HepG2 (cell line): ENCODE data around the gene ALOXE3. TPM values are rescaled to one million over a fixed set of nuclear protein-coding genes. Genes with fewer than 3 reads are reported as not detected.
A peak's percentile ranks its signal among the peaks of the same experiment; 100 is the strongest.

Experiments
- ATF5 ChIP-seq: sonication (generic); formaldehyde crosslinking; IDR thresholded peaks from 2 replicates; pipeline ENCODE4 v1.4.0; 2020; ENCODE audit warnings: mild to moderate bottlenecking, low read depth, missing genetic modification reagents
- ATRX ChIP-seq: sonication (generic); formaldehyde crosslinking; IDR thresholded peaks from 2 replicates; pipeline ENCODE4 v1.4.0; 2020; ENCODE audit warnings: missing genetic modification reagents, borderline replicate concordance
- BORCS8-MEF2B ChIP-seq: sonication (generic); formaldehyde crosslinking; IDR thresholded peaks from 2 replicates; pipeline ENCODE4 v1.8.0; 2022; ENCODE audit warnings: mild to moderate bottlenecking, missing genetic modification reagents
- FOXK1 ChIP-seq: sonication (generic); formaldehyde crosslinking; IDR thresholded peaks from 2 replicates; pipeline ENCODE4 v1.4.0; 2020; ENCODE audit warnings: low read depth, missing genetic modification reagents, borderline replicate concordance
- HNRNPL ChIP-seq: fragments of 200-400 bp; formaldehyde crosslinking; IDR thresholded peaks from 2 replicates; pipeline ENCODE4 v1.6.1; 2017; ENCODE audit warnings: mild to moderate bottlenecking, low read depth, low read length
- KAT2B ChIP-seq: fragments of 150-350 bp; IDR thresholded peaks from 2 replicates; pipeline ENCODE4 v1.6.1; 2014; ENCODE audit warnings: low read depth, low read length, borderline replicate concordance
- KDM4B ChIP-seq: sonication (generic); formaldehyde crosslinking; IDR thresholded peaks from 2 replicates; pipeline ENCODE4 v1.4.0; 2020; ENCODE audit warnings: missing genetic modification reagents
- MIXL1 ChIP-seq: IDR thresholded peaks from 2 replicates; pipeline ENCODE4 v1.6.1; 2016
- NR2F6 ChIP-seq, 2 experiments: IDR thresholded peaks; 2 replicates each; pipeline ENCODE4 v1.6.1; 2016; ENCODE audit warnings: antibody characterized with exemption in 1 of 2, mild to moderate bottlenecking in 1 of 2
- PHF8 ChIP-seq: sonication (generic); formaldehyde crosslinking; IDR thresholded peaks from 2 replicates; pipeline ENCODE4 v1.5.0; 2020; ENCODE audit warnings: missing genetic modification reagents
- RFXAP ChIP-seq: sonication (generic); formaldehyde crosslinking; IDR thresholded peaks from 2 replicates; pipeline ENCODE4 v1.4.0; 2020; ENCODE audit warnings: missing genetic modification reagents, borderline replicate concordance
- SOX13 ChIP-seq, 3 experiments: fragments of 450-650 bp in 1 of 3; sonication (generic) in 1 of 3; formaldehyde crosslinking in 1 of 3; IDR thresholded peaks in 2 of 3; conservative IDR thresholded peaks in 1 of 3; 2 replicates each; pipeline versions ENCODE4 v1.5.0 to v1.6.1; 2016 to 2020; ENCODE audit warnings: antibody characterized with exemption in 1 of 3, mild to moderate bottlenecking in 1 of 3, missing compliant biosample characterization in 1 of 3, missing genetic modification reagents in 1 of 3, moderate library complexity in 1 of 3
- TEAD3 ChIP-seq: optimal IDR thresholded peaks from 2 replicates; pipeline ENCODE3; 2016; ENCODE audit warnings: borderline replicate concordance
- ZBTB38 ChIP-seq: sonication (generic); formaldehyde crosslinking; IDR thresholded peaks from 2 replicates; pipeline ENCODE4 v1.5.1; 2020; ENCODE audit warnings: mild to moderate bottlenecking, missing genetic modification reagents
- ZFP36L1 ChIP-seq: sonication (generic); formaldehyde crosslinking; IDR thresholded peaks from 2 replicates; pipeline ENCODE4 v1.8.0; 2022; ENCODE audit warnings: mild to moderate bottlenecking, missing genetic modification reagents, moderate library complexity
- ZMYM3 ChIP-seq: sonication (generic); formaldehyde crosslinking; IDR thresholded peaks from 2 replicates; pipeline ENCODE4 v1.5.1; 2020; ENCODE audit warnings: mild to moderate bottlenecking, missing genetic modification reagents
- ZMYM4 ChIP-seq: sonication (generic); formaldehyde crosslinking; IDR thresholded peaks from 2 replicates; pipeline ENCODE4 v1.8.1; 2023; ENCODE audit warnings: mild to moderate bottlenecking, missing genetic modification reagents
- ZNF292 ChIP-seq: sonication (generic); formaldehyde crosslinking; IDR thresholded peaks from 2 replicates; pipeline ENCODE4 v1.8.1; 2022; ENCODE audit warnings: mild to moderate bottlenecking, low read depth, missing genetic modification reagents, borderline replicate concordance
- ZNF383 ChIP-seq: sonication (generic); formaldehyde crosslinking; IDR thresholded peaks from 2 replicates; pipeline ENCODE4 v1.4.0; 2020; ENCODE audit warnings: missing genetic modification reagents, mild to moderate bottlenecking, borderline replicate concordance
- ZNF44 ChIP-seq: sonication (generic); formaldehyde crosslinking; IDR thresholded peaks from 2 replicates; pipeline ENCODE4 v1.5.1; 2020; ENCODE audit warnings: mild to moderate bottlenecking, missing genetic modification reagents
- ZNF468 ChIP-seq: sonication (generic); formaldehyde crosslinking; IDR thresholded peaks from 2 replicates; pipeline ENCODE4 v1.8.0; 2022; ENCODE audit warnings: mild to moderate bottlenecking, moderate library complexity, missing genetic modification reagents
- polyA plus RNA-seq, 8 experiments: library from polyadenylated mRNA; depleted of rRNA in 3 of 8; stranded (reverse) in 7 of 8; unstranded in 1 of 8; fragments of >200 nt; fragmentation: Illumina TruSeq in 4 of 8; extraction: Trizol in 4 of 8; gene quantifications; 2 replicates each; pipeline versions ENCODE4 v1.2.1 to v1.2.3, GENCODE V29; 2011 to 2016; ENCODE audit warnings: low read depth in 4 of 8, missing spikeins in 1 of 8, mixed read lengths in 1 of 8; ENCODE audit not compliant: insufficient read depth in 1 of 8
- total RNA-seq, 5 experiments: library from RNA; depleted of rRNA; stranded (reverse); fragments of >200 nt; fragmentation: Illumina TruSeq; extraction: Trizol; gene quantifications; 2 replicates each; pipeline ENCODE4 v1.2.3, GENCODE V29; 2016; ENCODE audit warnings: low read depth in 1 of 5
- TF ChIP-seq, protein P1 (sequence below): sonication (generic); formaldehyde crosslinking; IDR thresholded peaks from 2 replicates; pipeline ENCODE4 v1.4.0; 2020; ENCODE audit warnings: missing genetic modification reagents
- TF ChIP-seq, protein P2 (sequence below): sonication (generic); formaldehyde crosslinking; IDR thresholded peaks from 2 replicates; pipeline ENCODE4 v1.4.0; 2020; ENCODE audit warnings: mild to moderate bottlenecking, missing genetic modification reagents
- TF ChIP-seq, protein P3 (sequence below): sonication (generic); formaldehyde crosslinking; IDR thresholded peaks from 2 replicates; pipeline ENCODE4 v1.5.0; 2020; ENCODE audit warnings: missing genetic modification reagents

The ALOXE3 gene
- total and polyA plus RNA-seq, 2 of the 13 experiments (the other 11 are each of a cell fraction or from before 2014, with no cell fraction given) = 0.07 TPM; not detected in 1

DNA sequence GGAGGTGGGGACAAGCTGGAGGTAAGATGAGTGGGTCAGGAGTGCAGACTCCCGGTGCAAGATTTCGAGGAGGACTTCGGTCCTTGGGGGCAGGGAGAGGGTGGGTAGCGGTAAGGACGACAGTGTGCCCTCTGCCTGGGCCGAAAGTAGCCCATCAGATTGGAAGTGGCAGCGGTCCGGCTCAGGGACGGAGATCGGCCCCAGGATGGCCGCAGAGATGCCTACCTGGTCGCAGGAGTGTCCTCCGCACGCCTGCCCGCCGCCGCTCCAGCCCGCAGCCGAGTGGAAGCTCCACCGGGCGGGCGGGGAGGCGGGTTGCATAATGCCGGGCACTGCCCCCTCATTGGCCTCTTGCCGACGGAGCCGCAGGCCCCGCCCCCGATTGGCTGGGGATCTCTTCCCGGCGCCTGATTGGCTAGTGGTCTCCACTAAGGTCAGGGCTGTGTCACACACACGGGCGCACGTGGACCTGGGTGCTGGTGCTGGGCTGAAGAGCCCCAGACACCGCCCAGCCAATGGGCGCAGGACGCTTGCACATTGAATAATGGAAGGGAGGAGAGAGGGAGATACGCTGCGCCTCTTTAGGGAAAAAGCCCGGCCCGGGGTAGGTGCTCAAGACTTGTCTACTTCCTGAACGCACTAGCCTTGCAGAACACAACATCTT lies 33.9 kb upstream of the ALOXE3 start, which contains the start of gene PER1 (continued):
- no peak for TF ChIP-seq ZNF292 (CRISPR knock-in tag)
- TF ChIP-seq KAT2B = no peak
- no peak for TF ChIP-seq SOX13 (IDR thresholded peaks at IDR 0.05)
- peak in 1 of 2 experiments; percentile 69; a peak in 2 of 4 replicates for TF ChIP-seq SOX13 (CRISPR knock-in tag; conservative IDR thresholded peaks at IDR 0.05 in 1 of 2, IDR thresholded peaks at IDR 0.05 in 1 of 2)
- no peak for TF ChIP-seq MIXL1
- TF ChIP-seq ZNF383 (CRISPR knock-in tag) = no peak
- peak; percentile 17; the same call in 1 of the 2 replicates for TF ChIP-seq ZBTB38 (CRISPR knock-in tag)
- TF ChIP-seq, protein P1, sequence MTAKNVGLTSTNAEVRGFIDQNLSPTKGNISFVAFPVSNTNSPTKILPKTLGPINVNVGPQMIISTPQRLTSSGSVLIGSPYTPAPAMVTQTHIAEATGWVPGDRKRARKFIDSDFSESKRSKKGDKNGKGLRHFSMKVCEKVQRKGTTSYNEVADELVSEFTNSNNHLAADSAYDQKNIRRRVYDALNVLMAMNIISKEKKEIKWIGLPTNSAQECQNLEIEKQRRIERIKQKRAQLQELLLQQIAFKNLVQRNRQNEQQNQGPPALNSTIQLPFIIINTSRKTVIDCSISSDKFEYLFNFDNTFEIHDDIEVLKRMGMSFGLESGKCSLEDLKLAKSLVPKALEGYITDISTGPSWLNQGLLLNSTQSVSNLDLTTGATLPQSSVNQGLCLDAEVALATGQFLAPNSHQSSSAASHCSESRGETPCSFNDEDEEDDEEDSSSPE (CRISPR knock-in tag) = peak; percentile 32; the same call in 1 of the 2 replicates
- TF ChIP-seq NR2F6 (IDR thresholded peaks at IDR 0.05) = peak; percentile 65; the same call in 1 of the 2 replicates
- TF ChIP-seq NR2F6 (CRISPR knock-in tag; IDR thresholded peaks at IDR 0.05) = peak; percentile 82
- TF ChIP-seq ZNF44 (CRISPR knock-in tag) = no peak
- TF ChIP-seq, protein P2, sequence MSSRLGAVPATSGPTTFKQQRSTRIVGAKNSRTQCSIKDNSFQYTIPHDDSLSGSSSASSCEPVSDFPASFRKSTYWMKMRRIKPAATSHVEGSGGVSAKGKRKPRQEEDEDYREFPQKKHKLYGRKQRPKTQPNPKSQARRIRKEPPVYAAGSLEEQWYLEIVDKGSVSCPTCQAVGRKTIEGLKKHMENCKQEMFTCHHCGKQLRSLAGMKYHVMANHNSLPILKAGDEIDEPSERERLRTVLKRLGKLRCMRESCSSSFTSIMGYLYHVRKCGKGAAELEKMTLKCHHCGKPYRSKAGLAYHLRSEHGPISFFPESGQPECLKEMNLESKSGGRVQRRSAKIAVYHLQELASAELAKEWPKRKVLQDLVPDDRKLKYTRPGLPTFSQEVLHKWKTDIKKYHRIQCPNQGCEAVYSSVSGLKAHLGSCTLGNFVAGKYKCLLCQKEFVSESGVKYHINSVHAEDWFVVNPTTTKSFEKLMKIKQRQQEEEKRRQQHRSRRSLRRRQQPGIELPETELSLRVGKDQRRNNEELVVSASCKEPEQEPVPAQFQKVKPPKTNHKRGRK = no peak
- TF ChIP-seq ZNF468 (CRISPR knock-in tag) = no peak
- TF ChIP-seq ATRX (CRISPR knock-in tag) = no peak
- TF ChIP-seq ZFP36L1 = peak; percentile 35; the same call in 1 of the 2 replicates
- TF ChIP-seq KDM4B (CRISPR knock-in tag) = no peak; the same call in 1 of the 2 replicates
- peak; percentile 48; the same call in 1 of the 2 replicates for TF ChIP-seq FOXK1 (CRISPR knock-in tag)
- TF ChIP-seq ZMYM3 (CRISPR knock-in tag) = no peak
- no peak for TF ChIP-seq ZMYM4 (CRISPR knock-in tag)
- TF ChIP-seq ATF5 (CRISPR knock-in tag) = no peak
- TF ChIP-seq HNRNPL = 0 out of 2 replicates have a peak, but pooled peaks have one; percentile 54
- no peak; the same call in 1 of the 2 replicates for TF ChIP-seq PHF8
- TF ChIP-seq TEAD3 (CRISPR knock-in tag) = no peak
- TF ChIP-seq RFXAP (CRISPR knock-in tag) = no peak
- TF ChIP-seq, protein P3, sequence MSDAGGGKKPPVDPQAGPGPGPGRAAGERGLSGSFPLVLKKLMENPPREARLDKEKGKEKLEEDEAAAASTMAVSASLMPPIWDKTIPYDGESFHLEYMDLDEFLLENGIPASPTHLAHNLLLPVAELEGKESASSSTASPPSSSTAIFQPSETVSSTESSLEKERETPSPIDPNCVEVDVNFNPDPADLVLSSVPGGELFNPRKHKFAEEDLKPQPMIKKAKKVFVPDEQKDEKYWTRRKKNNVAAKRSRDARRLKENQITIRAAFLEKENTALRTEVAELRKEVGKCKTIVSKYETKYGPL (CRISPR knock-in tag) = peak; percentile 96
- no peak; the same call in 1 of the 2 replicates for TF ChIP-seq BORCS8-MEF2B (CRISPR knock-in tag)
